DMS53 treated with DMSO at 0.1 percent for 48 hours (cell line): ENCODE results near the gene SEM1.
"Not testable (repeated sequence)": the region's sequence is repeated elsewhere in the genome, so short reads cannot be mapped to it uniquely, and the experiment has no call there.

Experiments used
- DNase-seq: peaks from one replicate; lab custom pipeline; 2025; ENCODE audit not compliant: unreplicated experiment; lab: John Stamatoyannopoulos, UW

SEM1 gene

GRCh38 chr7:96709381-96710228 lies at the start of gene SEM1:
SEM1 (minus strand) TSS chr7:96709846; CDS start chr7:96709763, 83 bp downstream.
- peak; percentile 87 for DNase-seq

- not testable (repeated sequence) for DNase-seq
Measured at GRCh38 chr7:96757880-96758279, 48.2 kb upstream of the SEM1 start.

GRCh38 chr7:96747418-96747940 lies 37.8 kb upstream of the SEM1 start:
- DNase-seq, result no peak

DNA sequence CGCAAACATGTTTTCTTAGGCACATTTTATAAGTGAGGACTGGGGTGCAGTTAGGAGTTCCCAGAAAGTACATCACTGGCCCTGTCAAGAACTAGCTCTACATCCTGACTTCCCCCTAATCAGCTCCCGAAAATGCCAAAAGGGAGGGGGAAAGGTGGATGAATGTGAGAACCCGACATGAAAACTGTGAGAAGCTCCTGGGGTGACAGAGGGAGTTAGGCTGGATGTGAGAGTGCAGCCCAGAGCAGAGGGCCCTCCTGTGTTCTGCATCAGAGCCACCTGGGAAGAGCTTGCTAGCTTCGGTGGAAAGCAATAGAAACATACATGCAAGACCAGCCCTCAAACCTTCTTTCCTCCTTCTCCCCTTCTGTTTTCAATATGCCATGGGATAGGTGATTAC lies 30.5 kb upstream of the SEM1 start:
- no peak for DNase-seq

DNA sequence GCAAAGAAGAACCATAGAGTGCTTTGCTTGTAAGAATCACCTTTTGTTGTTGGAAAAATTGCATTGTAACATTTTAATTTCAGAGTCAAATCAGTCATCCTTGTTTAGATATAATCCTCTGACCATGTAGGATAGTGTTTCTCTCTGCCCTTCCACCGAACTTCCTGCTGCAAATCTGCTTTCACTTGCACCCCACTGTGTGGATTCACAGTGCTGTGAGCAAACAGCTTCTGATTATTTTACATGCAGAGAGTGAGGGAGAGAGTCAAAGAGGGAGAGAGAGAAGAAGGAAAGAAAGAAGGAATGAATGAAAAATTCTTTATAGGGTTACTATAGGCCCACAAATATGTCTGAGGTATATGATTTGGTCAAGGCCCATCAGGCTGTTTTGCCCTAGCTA lies 30.0 kb upstream of the SEM1 start:
- no peak for DNase-seq

- no peak for DNase-seq
Measured at GRCh38 chr7:96739167-96739566, 29.5 kb upstream of the SEM1 start.

GRCh38 chr7:96738705-96739104 lies 29.1 kb upstream of the SEM1 start:
- DNase-seq, result no peak

DNA sequence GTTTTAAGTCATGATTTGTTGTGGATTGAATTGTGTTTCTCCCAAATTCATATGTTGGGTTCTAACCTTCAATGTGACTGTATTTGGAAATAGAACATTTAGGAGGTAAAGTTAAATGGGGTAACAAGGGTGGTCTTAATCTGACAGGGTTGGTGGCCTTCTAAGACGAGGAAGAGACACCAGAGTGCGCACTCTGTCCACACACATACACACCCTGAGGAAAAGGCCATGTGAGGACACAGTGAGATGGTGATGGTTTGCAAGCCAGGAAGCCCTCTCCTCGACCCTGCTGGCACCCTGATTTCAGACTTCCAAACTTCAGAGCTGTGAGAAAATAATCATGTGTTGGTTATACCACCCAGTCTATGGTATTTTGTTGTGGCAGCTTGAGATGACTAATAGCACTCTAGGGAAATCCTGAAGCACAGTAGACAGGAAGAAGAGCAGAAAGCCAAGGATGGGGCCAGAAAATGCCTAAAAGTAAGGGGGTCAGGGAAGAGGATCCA lies 28.0 kb upstream of the SEM1 start:
- DNase-seq, result no peak

GRCh38 chr7:96734343-96734742 lies 24.7 kb upstream of the SEM1 start:
- no peak for DNase-seq

- DNase-seq, result peak; percentile 81
Measured at GRCh38 chr7:96729820-96730219, 20.2 kb upstream of the SEM1 start.

DNA sequence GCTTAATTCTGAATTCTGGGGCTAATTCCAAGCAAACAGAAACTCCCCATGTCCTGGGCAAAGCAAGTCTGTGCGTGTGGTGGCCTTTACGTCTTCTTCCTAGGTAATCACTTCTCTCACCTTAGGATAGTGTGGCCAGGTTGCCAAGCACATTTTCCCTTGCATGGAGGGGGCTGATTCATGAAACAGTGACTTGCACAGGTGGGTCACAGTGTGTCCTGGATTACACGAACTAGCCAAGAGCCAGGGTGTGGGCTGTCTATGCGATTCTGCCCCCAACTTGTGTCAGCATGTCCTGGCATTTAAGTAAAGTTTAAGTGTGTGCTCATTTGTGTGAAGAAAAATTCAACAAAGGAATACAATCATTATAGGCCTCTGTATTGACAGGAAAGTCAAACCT lies 18.5 kb upstream of the SEM1 start:
- no peak for DNase-seq

GRCh38 chr7:96727534-96728088 lies 18.0 kb upstream of the SEM1 start:
- DNase-seq, result no peak

- no peak for DNase-seq
Measured at GRCh38 chr7:96723622-96724021, 14.0 kb upstream of the SEM1 start.

- not testable (repeated sequence) for DNase-seq
Measured at GRCh38 chr7:96722928-96723327, 13.3 kb upstream of the SEM1 start.

DNA sequence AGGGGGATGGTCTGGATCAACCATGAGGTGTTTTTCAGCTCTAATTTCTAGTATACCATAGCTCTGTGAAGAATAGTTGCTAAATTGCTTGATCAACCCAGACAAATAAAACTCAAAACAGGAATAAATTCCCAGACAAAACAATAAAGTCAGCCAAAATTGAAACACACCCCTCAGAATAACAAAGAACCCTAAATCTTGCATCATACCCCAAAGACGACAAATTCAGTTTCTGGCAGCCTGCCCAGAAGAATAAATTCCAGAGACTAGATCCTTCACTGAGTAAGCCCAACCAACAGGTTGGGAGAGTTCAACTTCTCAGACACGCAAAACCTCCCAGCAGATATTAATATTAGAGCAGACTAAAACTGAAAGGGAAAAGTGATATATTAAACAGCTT lies 11.2 kb upstream of the SEM1 start:
- no peak for DNase-seq

- no peak for DNase-seq
Measured at GRCh38 chr7:96719164-96719563, 9.5 kb upstream of the SEM1 start.

- no peak for DNase-seq
Measured at GRCh38 chr7:96718107-96719003, 8.7 kb upstream of the SEM1 start.

DNA sequence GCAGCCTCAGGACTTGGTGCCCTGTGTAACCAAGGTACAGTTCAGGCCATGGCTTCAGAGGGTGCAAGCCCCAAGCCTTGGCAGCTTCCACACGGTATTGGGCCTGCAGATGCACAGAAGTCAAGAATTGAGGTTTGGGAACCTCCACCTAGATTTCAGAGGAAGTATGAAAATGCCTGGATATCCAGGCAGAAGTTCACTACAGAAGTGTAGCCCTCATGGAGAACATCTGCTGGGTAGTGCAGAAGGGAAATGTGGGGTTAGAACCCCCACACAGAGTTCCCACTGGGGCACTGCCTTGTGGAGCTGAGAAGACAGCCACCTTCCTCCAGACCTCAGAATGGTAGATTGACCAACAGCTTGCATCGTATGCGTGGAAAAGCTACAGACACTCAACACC lies 3.4 kb upstream of the SEM1 start:
- no peak for DNase-seq

DNA sequence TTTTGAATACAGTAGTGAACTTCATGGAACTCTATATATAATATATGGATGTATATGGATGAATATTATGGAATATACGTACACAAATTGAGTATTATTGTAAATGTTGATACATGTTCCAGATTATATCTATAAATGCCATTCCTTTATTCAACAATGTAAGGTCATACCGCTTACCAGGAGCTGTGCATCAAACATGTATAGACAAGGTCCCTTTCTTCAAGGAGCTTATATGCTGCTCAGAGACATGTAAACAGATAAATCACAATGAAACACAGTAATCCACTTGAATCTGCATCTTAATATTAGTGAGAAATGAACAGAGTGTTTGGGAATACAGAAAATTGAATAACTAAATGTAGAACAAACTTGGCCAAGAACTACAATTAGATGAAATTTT lies 898 bp upstream of the SEM1 start:
- no peak for DNase-seq

DNA sequence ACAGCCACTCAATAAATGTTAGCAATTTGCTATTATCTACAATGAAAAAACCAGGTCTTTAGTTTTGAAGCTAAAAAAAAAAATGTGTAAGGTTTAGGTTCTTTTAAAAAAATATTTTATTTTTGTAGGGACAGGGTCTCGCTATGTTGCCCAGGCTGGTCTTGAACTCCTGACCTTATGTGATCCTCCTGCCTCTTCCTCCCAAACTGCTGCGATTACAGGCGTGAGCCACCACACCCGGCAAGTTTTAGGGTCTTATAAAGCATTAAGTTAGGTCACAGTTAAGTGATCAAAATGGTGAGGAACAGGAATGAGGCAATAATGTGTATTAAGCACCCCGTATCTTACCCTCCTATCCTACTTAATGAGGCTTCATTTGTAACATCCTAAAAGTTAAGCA lies 774 bp downstream of the SEM1 start:
- no peak for DNase-seq
